ENCODE data around the gene FOXD3. TPM values are rescaled to one million over a fixed set of nuclear protein-coding genes. Genes with fewer than 3 reads are reported as not detected.

Gene FOXD3
- total RNA-seq, 1 donor from 2014 or later: 0.39 TPM

GRCh38 chr1:63327417-63328054 lies 5.2 kb downstream of the FOXD3 start:
- Mint-ChIP-seq H3K4me1 (ENCODE audit: low read depth, unreplicated experiment) (peaks cover 5% of the 10 kb centered on the region), H3K9me3 (ENCODE audit: unreplicated experiment) (peaks cover 10% of the 10 kb centered on the region), H3K4me3 (ENCODE audit: unreplicated experiment) (no peak overlapping the region), H3K27ac (ENCODE audit: unreplicated experiment) (no peak overlapping the region), H3K27me3 (ENCODE audit: unreplicated experiment) (peaks cover 35% of the 10 kb centered on the region), H3K36me3 (ENCODE audit: unreplicated experiment) (no peaks in the 10 kb centered on the region)
- TF ChIP-seq, protein P1, sequence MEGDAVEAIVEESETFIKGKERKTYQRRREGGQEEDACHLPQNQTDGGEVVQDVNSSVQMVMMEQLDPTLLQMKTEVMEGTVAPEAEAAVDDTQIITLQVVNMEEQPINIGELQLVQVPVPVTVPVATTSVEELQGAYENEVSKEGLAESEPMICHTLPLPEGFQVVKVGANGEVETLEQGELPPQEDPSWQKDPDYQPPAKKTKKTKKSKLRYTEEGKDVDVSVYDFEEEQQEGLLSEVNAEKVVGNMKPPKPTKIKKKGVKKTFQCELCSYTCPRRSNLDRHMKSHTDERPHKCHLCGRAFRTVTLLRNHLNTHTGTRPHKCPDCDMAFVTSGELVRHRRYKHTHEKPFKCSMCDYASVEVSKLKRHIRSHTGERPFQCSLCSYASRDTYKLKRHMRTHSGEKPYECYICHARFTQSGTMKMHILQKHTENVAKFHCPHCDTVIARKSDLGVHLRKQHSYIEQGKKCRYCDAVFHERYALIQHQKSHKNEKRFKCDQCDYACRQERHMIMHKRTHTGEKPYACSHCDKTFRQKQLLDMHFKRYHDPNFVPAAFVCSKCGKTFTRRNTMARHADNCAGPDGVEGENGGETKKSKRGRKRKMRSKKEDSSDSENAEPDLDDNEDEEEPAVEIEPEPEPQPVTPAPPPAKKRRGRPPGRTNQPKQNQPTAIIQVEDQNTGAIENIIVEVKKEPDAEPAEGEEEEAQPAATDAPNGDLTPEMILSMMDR (IDR thresholded peaks at IDR 0.05; ENCODE audit: partially characterized antibody, unreplicated experiment): peak; percentile 96
- peak; percentile 86 for DNase-seq

DNA sequence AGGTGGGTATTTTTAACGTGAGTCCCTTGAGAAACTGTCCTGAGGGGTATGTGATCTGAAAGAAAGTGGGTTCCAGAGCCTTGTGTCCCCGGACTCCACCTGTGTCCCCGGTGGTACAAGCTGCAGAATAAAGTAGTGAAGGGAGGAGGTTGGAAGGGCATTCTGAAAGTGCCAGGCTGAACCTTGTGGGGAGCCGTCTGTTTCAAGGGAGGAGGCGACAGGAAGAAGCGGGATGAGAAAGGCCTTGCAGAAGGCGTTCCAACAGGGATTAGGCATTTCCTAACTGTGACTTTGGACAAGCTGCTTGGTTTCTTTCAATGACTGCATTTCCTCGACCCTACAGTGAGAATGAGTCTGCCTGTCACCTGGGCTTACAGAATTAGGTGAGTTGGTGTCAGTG lies 5.8 kb downstream of the FOXD3 start:
- Mint-ChIP-seq H3K36me3 (ENCODE audit: unreplicated experiment) (no peaks in the 10 kb centered on the region), H3K9me3 (ENCODE audit: unreplicated experiment) (peaks cover 10% of the 10 kb centered on the region), H3K27me3 (ENCODE audit: unreplicated experiment) (peaks cover 35% of the 10 kb centered on the region), H3K27ac (ENCODE audit: unreplicated experiment) (no peak overlapping the region), H3K4me3 (ENCODE audit: unreplicated experiment) (no peak overlapping the region), H3K4me1 (ENCODE audit: low read depth, unreplicated experiment) (peaks cover 5% of the 10 kb centered on the region)
- DNase-seq: no peak
- TF ChIP-seq, protein P1 (IDR thresholded peaks at IDR 0.05; ENCODE audit: partially characterized antibody, unreplicated experiment): no peak

- H3K9me3 Mint-ChIP-seq (ENCODE audit: unreplicated experiment): peaks cover 10% of the 10 kb centered on the region
- TF ChIP-seq, protein P1 (IDR thresholded peaks at IDR 0.05; ENCODE audit: partially characterized antibody, unreplicated experiment): no peak
- no peak overlapping the region for H3K27ac Mint-ChIP-seq (ENCODE audit: unreplicated experiment)
- peaks cover 5% of the 10 kb centered on the region for H3K4me1 Mint-ChIP-seq (ENCODE audit: low read depth, unreplicated experiment)
- H3K36me3 Mint-ChIP-seq (ENCODE audit: unreplicated experiment): no peaks in the 10 kb centered on the region
- H3K27me3 Mint-ChIP-seq (ENCODE audit: unreplicated experiment): peaks cover 35% of the 10 kb centered on the region
- no peak for DNase-seq
- H3K4me3 Mint-ChIP-seq (ENCODE audit: unreplicated experiment): no peak overlapping the region
Observed at GRCh38 chr1:63328781-63329180, 6.4 kb downstream of the FOXD3 start.

DNA sequence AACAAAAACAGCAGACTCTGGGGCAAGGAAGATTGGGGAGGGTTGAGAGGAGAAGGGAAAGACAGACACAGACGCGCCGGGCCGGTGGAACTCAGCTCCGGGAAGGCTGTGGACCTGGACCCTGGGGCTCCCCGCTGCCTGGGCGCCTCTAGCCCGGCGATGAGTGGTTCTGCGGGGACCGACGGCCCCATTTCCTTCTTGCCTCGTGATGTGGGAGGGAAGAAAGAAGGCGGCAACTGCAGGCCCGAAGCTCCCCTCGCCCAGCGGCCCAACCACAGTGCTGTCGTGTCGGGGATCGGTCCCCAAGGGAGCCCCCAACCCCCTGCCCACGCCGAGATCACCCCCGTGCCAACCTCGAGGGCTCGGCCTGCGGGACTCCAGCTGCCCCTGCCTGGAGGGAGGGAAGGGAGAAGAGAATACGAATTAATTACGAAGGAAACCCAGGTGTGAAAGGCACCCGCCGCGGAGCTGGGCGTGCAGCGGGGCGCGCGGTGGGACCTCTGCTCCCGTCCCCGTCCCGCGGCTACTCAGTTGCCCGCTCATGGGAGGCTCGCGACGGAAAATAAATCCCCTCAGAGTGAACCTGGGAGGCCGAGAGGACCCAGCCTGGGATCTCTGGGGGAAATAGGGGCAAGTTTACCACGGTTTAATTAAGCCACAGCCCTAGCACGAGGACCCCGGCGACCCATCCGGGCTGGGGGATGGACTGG lies 7.4 kb downstream of the FOXD3 start:
- Mint-ChIP-seq H3K27ac (ENCODE audit: unreplicated experiment) (no peak overlapping the region), H3K27me3 (ENCODE audit: unreplicated experiment) (peaks cover 34% of the 10 kb centered on the region), H3K36me3 (ENCODE audit: unreplicated experiment) (no peaks in the 10 kb centered on the region), H3K4me3 (ENCODE audit: unreplicated experiment) (peak overlapping the region; percentile 5), H3K4me1 (ENCODE audit: low read depth, unreplicated experiment) (peaks cover 3% of the 10 kb centered on the region), H3K9me3 (ENCODE audit: unreplicated experiment) (peaks cover 10% of the 10 kb centered on the region)
- TF ChIP-seq, protein P1 (IDR thresholded peaks at IDR 0.05; ENCODE audit: partially characterized antibody, unreplicated experiment): no peak
- DNase-seq: no peak

- peaks cover 9% of the 10 kb centered on the region for H3K9me3 Mint-ChIP-seq (ENCODE audit: unreplicated experiment)
- H3K36me3 Mint-ChIP-seq (ENCODE audit: unreplicated experiment): no peaks in the 10 kb centered on the region
- TF ChIP-seq, protein P1 (IDR thresholded peaks at IDR 0.05; ENCODE audit: partially characterized antibody, unreplicated experiment): no peak
- peak overlapping the region; percentile 7 for H3K4me3 Mint-ChIP-seq (ENCODE audit: unreplicated experiment)
- H3K27ac Mint-ChIP-seq (ENCODE audit: unreplicated experiment): no peak overlapping the region
- H3K4me1 Mint-ChIP-seq (ENCODE audit: low read depth, unreplicated experiment): peaks cover 3% of the 10 kb centered on the region
- DNase-seq: peak; percentile 39
- H3K27me3 Mint-ChIP-seq (ENCODE audit: unreplicated experiment): peaks cover 34% of the 10 kb centered on the region
Observed at GRCh38 chr1:63330331-63330916, 8.1 kb downstream of the FOXD3 start.
